H9 (cell line): Measurements from ENCODE around the gene NCKAP5L. TPM values are rescaled to one million over a fixed set of nuclear protein-coding genes. Genes with fewer than 3 reads are reported as not detected.

Source experiments
- DNase-seq: peaks from one replicate; pipeline ENCODE4 v3.0.0-alpha.2; 2017
- H2AFZ ChIP-seq: one replicate; pipeline ENCODE4 v1.6.1; 2013; ENCODE audit warnings: mild to moderate bottlenecking, low read length, control low read depth, moderate library complexity
- H2AK5ac ChIP-seq: 2 replicates; pipeline ENCODE4 v1.6.1; 2013; ENCODE audit warnings: low read length, control low read depth, mixed read lengths; ENCODE audit not compliant: insufficient read length
- H2BK120ac ChIP-seq: one replicate; pipeline ENCODE4 v1.6.1; 2013; ENCODE audit warnings: low read depth, mild to moderate bottlenecking, low read length, control low read depth, inconsistent platforms; ENCODE audit not compliant: poor library complexity, severe bottlenecking
- H2BK12ac ChIP-seq: 2 replicates; pipeline ENCODE4 v1.6.1; 2013; ENCODE audit warnings: low read length, control low read depth, mixed read lengths, low read depth; ENCODE audit not compliant: insufficient read length
- H2BK15ac ChIP-seq: 2 replicates; pipeline ENCODE4 v1.6.1; 2013; ENCODE audit warnings: low read depth, low read length, control low read depth
- H2BK20ac ChIP-seq: one replicate; pipeline ENCODE4 v1.6.1; 2013; ENCODE audit warnings: low read depth, mild to moderate bottlenecking, low read length, control low read depth, inconsistent platforms; ENCODE audit not compliant: poor library complexity, severe bottlenecking
- H2BK5ac ChIP-seq: 2 replicates; pipeline ENCODE4 v1.6.1; 2013; ENCODE audit warnings: low read length, control low read depth, mixed read lengths; ENCODE audit not compliant: insufficient read length
- H3K14ac ChIP-seq: 2 replicates; pipeline ENCODE4 v1.6.1; 2013; ENCODE audit warnings: low read length, control low read depth; ENCODE audit not compliant: insufficient read depth
- H3K18ac ChIP-seq: 2 replicates; pipeline ENCODE4 v1.6.1; 2013; ENCODE audit warnings: low read depth, mild to moderate bottlenecking, mixed read lengths, low read length, control low read depth; ENCODE audit not compliant: insufficient read length
- H3K23ac ChIP-seq: 2 replicates; pipeline ENCODE4 v1.6.1; 2013; ENCODE audit warnings: low read length, control low read depth, mixed read lengths, low read depth; ENCODE audit not compliant: insufficient read length
- H3K23me2 ChIP-seq: 2 replicates; pipeline ENCODE4 v1.6.1; 2013; ENCODE audit warnings: low read depth, mild to moderate bottlenecking, mixed read lengths, low read length, control low read depth; ENCODE audit not compliant: insufficient read length, poor library complexity, severe bottlenecking
- H3K27ac ChIP-seq: 2 replicates; pipeline ENCODE4 v1.5.1; 2013; ENCODE audit warnings: low read length, control low read depth, mixed read lengths, low read depth; ENCODE audit not compliant: insufficient read length
- H3K27me3 ChIP-seq: 2 replicates; pipeline ENCODE4 v1.6.1; 2013; ENCODE audit warnings: low read length, control low read depth, inconsistent platforms; ENCODE audit not compliant: insufficient read depth
- H3K4ac ChIP-seq: 2 replicates; pipeline ENCODE4 v1.6.1; 2013; ENCODE audit warnings: low read depth, mild to moderate bottlenecking, control low read depth, inconsistent platforms, low read length, moderate library complexity
- H3K4me1 ChIP-seq: 2 replicates; pipeline ENCODE4 v1.6.1; 2013; ENCODE audit warnings: low read length, control low read depth, inconsistent platforms; ENCODE audit not compliant: insufficient read depth
- H3K4me2 ChIP-seq: 2 replicates; pipeline ENCODE4 v1.6.1; 2013; ENCODE audit warnings: low read length, control low read depth, mixed read lengths; ENCODE audit not compliant: insufficient read length, insufficient read depth
- H3K56ac ChIP-seq: 2 replicates; pipeline ENCODE4 v1.6.1; 2013; ENCODE audit warnings: low read depth, mild to moderate bottlenecking, mixed read lengths, low read length, control low read depth; ENCODE audit not compliant: insufficient read length
- H3K79me1 ChIP-seq: 2 replicates; pipeline ENCODE4 v1.6.1; 2013; ENCODE audit warnings: low read depth, mild to moderate bottlenecking, moderate library complexity, low read length, control low read depth, inconsistent platforms; ENCODE audit not compliant: insufficient read depth, poor library complexity, severe bottlenecking
- H3K79me2 ChIP-seq: 2 replicates; pipeline ENCODE4 v1.6.1; 2013; ENCODE audit warnings: low read length, control low read depth, inconsistent platforms; ENCODE audit not compliant: insufficient read depth
- H3K9ac ChIP-seq: 2 replicates; pipeline ENCODE4 v1.6.1; 2013; ENCODE audit warnings: low read length, control low read depth, mixed read lengths; ENCODE audit not compliant: insufficient read length; ENCODE audit errors: extremely low read depth
- H3K9me3 ChIP-seq: one replicate; pipeline ENCODE4 v1.6.1; 2013; ENCODE audit warnings: low read depth, low read length, inconsistent platforms; ENCODE audit not compliant: control insufficient read depth
- H3T11ph ChIP-seq: one replicate; pipeline ENCODE4 v1.6.1; 2013; ENCODE audit warnings: mild to moderate bottlenecking, low read length, control low read depth, inconsistent platforms
- H4K20me1 ChIP-seq: one replicate; pipeline ENCODE4 v1.6.1; 2013; ENCODE audit not compliant: control insufficient read depth, insufficient read length, insufficient read depth
- H4K5ac ChIP-seq: 2 replicates; pipeline ENCODE4 v1.6.1; 2013; ENCODE audit warnings: low read depth, mild to moderate bottlenecking, mixed read lengths, low read length, control low read depth; ENCODE audit not compliant: insufficient read length
- H4K8ac ChIP-seq: replicated peaks from 2 replicates; pipeline ENCODE4 v1.6.1; 2013; ENCODE audit warnings: low read length, control low read depth, mixed read lengths, low read depth; ENCODE audit not compliant: insufficient read length
- H4K91ac ChIP-seq: 2 replicates; pipeline ENCODE4 v1.6.1; 2013; ENCODE audit warnings: low read depth, mild to moderate bottlenecking, moderate library complexity, mixed read lengths, low read length, control low read depth; ENCODE audit not compliant: insufficient read length
- H3K27ac Mint-ChIP-seq, 3 experiments: 2 replicates in 2 of 3; 3 replicates in 1 of 3; pipeline ENCODE4 v1.8.0; 2020 to 2021; ENCODE audit warnings: mixed read lengths in 3 of 3, mild to moderate bottlenecking in 1 of 3, moderate library complexity in 1 of 3
- H3K27me3 Mint-ChIP-seq: 2 replicates; pipeline ENCODE4 v1.8.0; 2021; ENCODE audit warnings: low read depth, mild to moderate bottlenecking, moderate library complexity, mixed read lengths
- H3K36me3 Mint-ChIP-seq, 3 experiments: 2 replicates in 2 of 3; 3 replicates in 1 of 3; pipeline ENCODE4 v1.8.0; 2020 to 2021; ENCODE audit warnings: low read depth in 3 of 3, mixed read lengths in 3 of 3; ENCODE audit not compliant: insufficient read depth in 1 of 3
- H3K4me1 Mint-ChIP-seq, 2 experiments: 2 replicates each; pipeline ENCODE4 v1.8.0; 2020; ENCODE audit warnings: mixed read lengths in 2 of 2
- H3K4me3 Mint-ChIP-seq, 2 experiments: 2 replicates in 1 of 2; 3 replicates in 1 of 2; pipeline ENCODE4 v1.8.0; 2020 to 2021; ENCODE audit warnings: mild to moderate bottlenecking in 2 of 2, mixed read lengths in 2 of 2, moderate library complexity in 1 of 2
- H3K9me3 Mint-ChIP-seq, 2 experiments: 2 replicates in 1 of 2; 3 replicates in 1 of 2; pipeline ENCODE4 v1.8.0; 2020; ENCODE audit warnings: mild to moderate bottlenecking in 2 of 2, mixed read lengths in 2 of 2, moderate library complexity in 1 of 2
- WGBS: extraction: QIAGEN DNeasy Blood & Tissue Kit; methylation state at CpG from one replicate; pipeline ENCODE4 v1.1.7; 2013; ENCODE audit warnings: missing lambda C conversion rate, low lambda C conversion rate, mixed read lengths; ENCODE audit not compliant: insufficient read length; ENCODE audit errors: extremely low coverage; 5-methylcytosine and 5-hydroxymethylcytosine counted together
- total RNA-seq: library from RNA; stranded (reverse); gene quantifications from 2 replicates; pipeline ENCODE4 v1.2.1, GENCODE V29; 2021
- TF ChIP-seq, protein P1 (sequence below): fragments of 200-600 bp; sonication (generic); conservative IDR thresholded peaks from 3 replicates; pipeline ENCODE4 v1.8.0; 2021; ENCODE audit warnings: antibody characterized with exemption, mild to moderate bottlenecking

Gene NCKAP5L
- total RNA-seq, 1 experiment from 2014 or later, result 27.7 TPM

- Histone ChIP-seq H3K27ac (no peak overlapping the region), H2BK15ac (no peak overlapping the region), H3K4me2 (no peak overlapping the region), H3K4me1 (peaks cover 14% of the 10 kb centered on the region; the same call in 1 of the 2 replicates), H3K14ac (peak overlapping the region; percentile 70), H3K18ac (no peak overlapping the region), H4K5ac (no peak overlapping the region), H3K79me1 (no peaks in the 10 kb centered on the region), H3K4ac (no peak overlapping the region), H3K9ac (no peak overlapping the region), H2BK120ac (no peak overlapping the region), H2AFZ (no peak overlapping the region), H4K20me1 (no peaks in the 10 kb centered on the region), H3K23me2 (no peaks in the 10 kb centered on the region), H2AK5ac (no peak overlapping the region), H3K23ac (no peak overlapping the region), H3K9me3 (no peaks in the 10 kb centered on the region), H4K8ac (no peak overlapping the region), H2BK20ac (no peak overlapping the region), H3K27me3 (no peaks in the 10 kb centered on the region), H2BK12ac (no peak overlapping the region), H3K79me2 (no peaks in the 10 kb centered on the region), H3T11ph (no peak overlapping the region), H2BK5ac (no peak overlapping the region), H4K91ac (peak overlapping the region; percentile 3), H3K56ac (no peak overlapping the region)
- TF ChIP-seq, protein P1, sequence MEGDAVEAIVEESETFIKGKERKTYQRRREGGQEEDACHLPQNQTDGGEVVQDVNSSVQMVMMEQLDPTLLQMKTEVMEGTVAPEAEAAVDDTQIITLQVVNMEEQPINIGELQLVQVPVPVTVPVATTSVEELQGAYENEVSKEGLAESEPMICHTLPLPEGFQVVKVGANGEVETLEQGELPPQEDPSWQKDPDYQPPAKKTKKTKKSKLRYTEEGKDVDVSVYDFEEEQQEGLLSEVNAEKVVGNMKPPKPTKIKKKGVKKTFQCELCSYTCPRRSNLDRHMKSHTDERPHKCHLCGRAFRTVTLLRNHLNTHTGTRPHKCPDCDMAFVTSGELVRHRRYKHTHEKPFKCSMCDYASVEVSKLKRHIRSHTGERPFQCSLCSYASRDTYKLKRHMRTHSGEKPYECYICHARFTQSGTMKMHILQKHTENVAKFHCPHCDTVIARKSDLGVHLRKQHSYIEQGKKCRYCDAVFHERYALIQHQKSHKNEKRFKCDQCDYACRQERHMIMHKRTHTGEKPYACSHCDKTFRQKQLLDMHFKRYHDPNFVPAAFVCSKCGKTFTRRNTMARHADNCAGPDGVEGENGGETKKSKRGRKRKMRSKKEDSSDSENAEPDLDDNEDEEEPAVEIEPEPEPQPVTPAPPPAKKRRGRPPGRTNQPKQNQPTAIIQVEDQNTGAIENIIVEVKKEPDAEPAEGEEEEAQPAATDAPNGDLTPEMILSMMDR, result no peak
- Mint-ChIP-seq H3K4me3 (no peak overlapping the region), H3K4me1 (peaks cover 26 to 52% of the 10 kb centered on the region in 2 experiments), H3K27me3 (no peaks in the 10 kb centered on the region), H3K27ac (peak overlapping the region; percentile 23 to 70 (median 67); a peak in 1 of 7 replicates), H3K9me3 (no peaks in the 10 kb centered on the region; a peak in 1 of 5 replicates), H3K36me3 (peaks cover 0 to 21% (median 17%) of the 10 kb centered on the region in 3 experiments; a peak in 6 of 7 replicates)
- WGBS, result no CpG with 5 or more reads among the region's 12 CpGs
- no peak for DNase-seq
Observed at GRCh38 chr12:49807991-49808580, 20.1 kb downstream of the NCKAP5L start.
